ENCODE measurements around the gene ID3.

ID3 gene

DNA sequence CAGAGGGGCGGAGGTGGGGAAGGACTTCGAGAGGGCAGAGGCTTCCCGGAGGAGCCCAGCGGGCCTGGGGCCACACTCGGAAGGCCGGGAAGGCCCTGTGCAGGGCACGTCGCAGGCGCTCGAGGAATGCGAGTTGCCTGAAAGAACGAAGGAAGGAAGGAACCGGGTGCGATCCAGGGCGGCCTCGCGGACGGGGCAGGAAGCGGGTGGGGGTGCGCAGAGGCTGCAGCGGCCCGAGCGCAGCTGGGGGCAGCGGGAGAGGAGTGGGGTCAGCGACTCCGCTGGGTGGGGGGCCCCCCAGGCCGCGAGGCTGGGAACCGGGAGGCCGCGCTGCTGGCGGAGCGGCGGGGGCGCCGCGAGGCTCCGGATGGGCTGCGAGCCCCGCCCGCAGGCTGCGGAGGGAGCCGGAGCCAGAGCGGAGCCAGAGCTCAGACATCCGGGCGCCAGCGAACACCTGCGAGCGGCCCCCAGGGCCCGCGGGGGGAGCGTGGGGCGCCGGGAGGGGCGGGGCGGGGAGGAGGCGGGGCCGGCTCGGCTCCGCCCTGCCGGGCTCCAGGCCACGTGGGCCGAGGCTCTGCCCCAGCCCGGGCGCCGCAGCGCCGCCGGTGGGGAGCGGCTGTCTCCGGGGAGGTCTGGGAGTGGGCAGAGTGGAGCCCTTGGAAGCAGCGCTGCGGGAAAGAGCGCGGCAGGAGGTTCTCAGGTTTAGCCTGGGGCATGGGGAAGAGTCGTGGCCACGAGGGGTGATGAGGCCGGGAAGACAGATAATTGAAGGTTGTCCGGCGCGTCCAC, 4.6 kb downstream of the ID3 start:
- peaks cover 14 to 33% (median 27%) of the 10 kb centered on the region in 11 experiments; a peak in 20 of 22 replicates for H4K20me1 ChIP-seq
- H3K4me3 ChIP-seq: peak overlapping the region; percentile 77 to 97 (median 86)
- peaks cover 0 to 24% (median 10%) of the 10 kb centered on the region in 11 experiments; a peak in 11 of 22 replicates for H3K36me3 ChIP-seq
- H3K27me3 ChIP-seq: peaks cover 0 to 9% (median 0%) of the 10 kb centered on the region in 11 experiments; a peak in 3 of 22 replicates
- H3K4me1 ChIP-seq: peaks cover 38 to 80% (median 75%) of the 10 kb centered on the region in 10 experiments
- H3K9ac ChIP-seq: peak overlapping the region; percentile 83 to 91 (median 87)
- peak overlapping the region; percentile 56 to 97 (median 91); a peak in 21 of 22 replicates for H3K27ac ChIP-seq
- no peaks in the 10 kb centered on the region for H3K9me3 ChIP-seq (replicated peaks in 1 of 11)
- H3K4me2 ChIP-seq: peak overlapping the region; percentile 83 to 98 (median 93)
- no peak for TF ChIP-seq Cebpa-rat (IDR thresholded peaks at IDR 0.05)

- peak overlapping the region; percentile 56 to 97 (median 91); a peak in 21 of 22 replicates for H3K27ac ChIP-seq
- TF ChIP-seq Cebpa-rat (IDR thresholded peaks at IDR 0.05): no peak
- H3K27me3 ChIP-seq: peaks cover 0 to 9% (median 0%) of the 10 kb centered on the region in 11 experiments; a peak in 3 of 22 replicates
- H4K20me1 ChIP-seq: peaks cover 12 to 31% (median 25%) of the 10 kb centered on the region in 11 experiments; a peak in 20 of 22 replicates
- peak overlapping the region; percentile 83 to 98 (median 93) for H3K4me2 ChIP-seq
- peak overlapping the region; percentile 53 to 94 (median 85) for H3K4me3 ChIP-seq
- H3K9ac ChIP-seq: peak overlapping the region; percentile 80 to 91 (median 87)
- no peaks in the 10 kb centered on the region for H3K9me3 ChIP-seq (replicated peaks in 1 of 11)
- H3K4me1 ChIP-seq: peaks cover 38 to 84% (median 79%) of the 10 kb centered on the region in 10 experiments
- peaks cover 0 to 24% (median 10%) of the 10 kb centered on the region in 11 experiments; a peak in 11 of 22 replicates for H3K36me3 ChIP-seq
These were observed 5.2 kb downstream of the ID3 start for GRCh38 chr1:23554127-23554480.

DNA sequence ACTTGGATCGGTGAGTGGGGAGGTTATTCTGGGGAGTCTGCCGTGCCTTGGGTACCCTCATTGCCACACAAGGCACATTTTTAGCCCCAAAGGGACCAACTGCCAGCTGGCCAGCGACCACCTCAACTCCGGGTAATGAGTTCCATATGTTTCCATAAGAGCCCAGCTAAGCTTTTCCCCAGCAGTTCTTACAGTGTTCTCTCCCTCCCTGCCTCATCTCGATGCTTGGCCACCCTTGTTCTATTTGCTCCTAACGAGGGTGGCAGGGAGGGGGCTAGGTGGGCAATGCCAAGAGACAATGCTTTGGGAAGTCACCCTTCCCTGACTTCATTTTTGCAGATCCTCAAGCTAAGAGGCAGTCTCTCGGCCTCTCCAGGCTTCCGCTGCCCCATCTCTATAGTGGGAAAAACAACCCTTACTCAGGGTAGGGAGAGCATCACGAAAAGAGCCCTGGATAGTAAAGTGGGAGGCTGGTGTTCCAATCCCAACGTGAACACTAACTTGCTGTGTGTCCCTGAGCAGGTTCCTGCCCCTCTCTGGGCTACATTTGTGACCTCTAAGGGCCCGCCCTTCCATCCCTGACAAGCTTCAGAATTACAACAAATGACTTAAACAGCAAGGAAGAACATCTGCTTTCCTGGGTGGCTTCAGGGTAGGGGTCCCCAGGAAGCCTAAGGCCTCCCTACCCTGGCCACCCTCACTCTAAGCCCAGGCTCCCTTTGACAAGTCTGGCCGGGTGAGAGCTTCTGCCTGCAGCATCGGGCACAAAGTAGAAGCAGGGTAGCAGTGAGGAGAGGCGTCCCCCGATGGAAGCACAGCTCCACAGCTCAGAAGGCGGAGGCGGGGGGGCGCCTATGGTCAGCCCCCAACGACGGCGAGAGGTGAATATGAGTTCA, 5.8 kb downstream of the ID3 start:
- peak overlapping the region; percentile 80 to 91 (median 87); a peak in 20 of 22 replicates for H3K9ac ChIP-seq
- peak overlapping the region; percentile 83 to 98 (median 93) for H3K4me2 ChIP-seq
- peaks cover 0 to 9% (median 0%) of the 10 kb centered on the region in 11 experiments; a peak in 3 of 22 replicates for H3K27me3 ChIP-seq
- peak overlapping the region; percentile 56 to 97 (median 91); a peak in 19 of 22 replicates for H3K27ac ChIP-seq
- H3K9me3 ChIP-seq (replicated peaks in 1 of 11): no peaks in the 10 kb centered on the region
- H3K36me3 ChIP-seq: peaks cover 0 to 21% (median 10%) of the 10 kb centered on the region in 11 experiments; a peak in 11 of 22 replicates
- peaks cover 45 to 90% (median 86%) of the 10 kb centered on the region in 10 experiments for H3K4me1 ChIP-seq
- peak overlapping the region in 9 of 10 experiments; percentile 53 to 94 (median 85); a peak in 13 of 20 replicates for H3K4me3 ChIP-seq
- H4K20me1 ChIP-seq: peaks cover 6 to 25% (median 19%) of the 10 kb centered on the region in 11 experiments; a peak in 19 of 22 replicates
- TF ChIP-seq Cebpa-rat (IDR thresholded peaks at IDR 0.05): no peak

- Histone ChIP-seq H3K9me3 (replicated peaks in 1 of 11) (no peaks in the 10 kb centered on the region), H3K4me2 (peak overlapping the region in 8 of 11 experiments; percentile 27 to 98 (median 95); a peak in 14 of 22 replicates), H3K9ac (peak overlapping the region in 2 of 11 experiments; percentile 1 to 35; a peak in 2 of 22 replicates), H3K4me1 (peaks cover 44 to 96% (median 92%) of the 10 kb centered on the region in 10 experiments), H3K27me3 (peaks cover 0 to 9% (median 0%) of the 10 kb centered on the region in 11 experiments; a peak in 3 of 22 replicates), H3K27ac (peak overlapping the region in 2 of 11 experiments; percentile 3 to 16; a peak in 1 of 22 replicates), H3K4me3 (no peak overlapping the region), H3K36me3 (peaks cover 0 to 4% (median 0%) of the 10 kb centered on the region in 11 experiments; a peak in 4 of 22 replicates), H4K20me1 (peaks cover 0 to 9% (median 3%) of the 10 kb centered on the region in 11 experiments; a peak in 8 of 22 replicates)
- TF ChIP-seq Cebpa-rat (IDR thresholded peaks at IDR 0.05): no peak
These were observed 7.5 kb downstream of the ID3 start for GRCh38 chr1:23551849-23552248.

DNA sequence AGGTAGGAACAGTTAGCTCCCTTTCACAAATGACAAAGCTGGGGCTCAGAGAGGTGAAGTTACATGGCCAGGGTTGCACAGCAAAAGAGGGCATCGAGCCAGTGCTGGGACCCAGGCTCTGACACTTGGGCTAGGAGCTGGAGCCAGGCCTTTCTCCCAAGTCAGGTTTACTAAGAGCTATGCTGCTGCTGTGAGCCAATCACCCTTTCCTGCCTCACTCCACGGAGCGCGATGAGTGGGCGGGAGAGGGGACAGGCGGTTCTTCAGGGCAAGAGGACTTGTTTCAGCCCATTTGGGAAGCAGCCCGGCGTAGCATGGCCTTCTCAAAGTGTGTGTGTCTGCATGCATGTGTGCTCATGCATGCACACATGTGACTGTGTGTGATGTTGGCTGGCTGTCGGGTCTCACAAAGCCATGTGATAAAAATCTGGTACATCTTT, 10.6 kb downstream of the ID3 start:
- Histone ChIP-seq H3K9me3 (replicated peaks in 1 of 11) (no peaks in the 10 kb centered on the region), H3K36me3 (no peaks in the 10 kb centered on the region), H3K4me1 (peaks cover 19 to 96% (median 83%) of the 10 kb centered on the region in 10 experiments), H3K27ac (peak overlapping the region in 5 of 11 experiments; percentile 6 to 56 (median 37); a peak in 6 of 22 replicates), H3K27me3 (peaks cover 0 to 6% (median 0%) of the 10 kb centered on the region in 11 experiments; a peak in 3 of 22 replicates), H4K20me1 (no peaks in the 10 kb centered on the region), H3K4me2 (peak overlapping the region; percentile 31 to 77 (median 72)), H3K4me3 (no peak overlapping the region), H3K9ac (peak overlapping the region in 5 of 11 experiments; percentile 3 to 43 (median 15); a peak in 4 of 22 replicates)
- no peak for TF ChIP-seq Cebpa-rat (IDR thresholded peaks at IDR 0.05)

GRCh38 chr1:23546897-23547584, 12.3 kb downstream of the ID3 start:
- 0 out of 22 replicates have a peak overlapping the region, but pooled peaks of 1 of the 11 experiments have one; percentile 16 for H3K9ac ChIP-seq
- H4K20me1 ChIP-seq: no peaks in the 10 kb centered on the region
- H3K4me2 ChIP-seq: peak overlapping the region in 6 of 11 experiments; percentile 26 to 75 (median 62); a peak in 9 of 22 replicates
- H3K36me3 ChIP-seq: no peaks in the 10 kb centered on the region
- H3K27me3 ChIP-seq: no peaks in the 10 kb centered on the region
- H3K27ac ChIP-seq: no peak overlapping the region
- no peak overlapping the region for H3K4me3 ChIP-seq
- H3K4me1 ChIP-seq: peaks cover 15 to 95% (median 74%) of the 10 kb centered on the region in 10 experiments
- H3K9me3 ChIP-seq (replicated peaks in 1 of 11): no peaks in the 10 kb centered on the region
- no peak for TF ChIP-seq Cebpa-rat (IDR thresholded peaks at IDR 0.05)

DNA sequence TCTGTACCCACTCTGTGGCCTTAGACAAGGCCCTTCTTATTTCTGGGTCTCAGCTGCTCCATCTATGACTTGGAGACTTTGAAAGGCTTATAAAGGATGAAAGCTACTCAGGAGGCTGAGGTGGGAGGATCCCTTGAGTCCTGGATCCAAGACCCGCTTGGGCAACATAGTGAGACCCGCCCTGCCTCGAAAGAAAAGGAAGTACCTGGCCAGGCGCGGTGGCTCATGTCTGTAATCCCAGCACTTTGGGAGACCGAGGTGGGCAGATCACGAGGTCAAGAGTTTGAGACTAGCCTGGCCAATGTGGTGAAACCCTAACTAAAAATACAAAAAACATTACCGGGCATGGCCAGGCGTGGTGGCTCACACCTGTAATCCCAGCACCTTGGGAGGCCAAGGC, 13.4 kb downstream of the ID3 start:
- H3K27ac ChIP-seq: no peak overlapping the region
- H3K9ac ChIP-seq: 0 out of 22 replicates have a peak overlapping the region, but pooled peaks of 3 of the 11 experiments have one; percentile 4 to 39 (median 13)
- no peaks in the 10 kb centered on the region for H3K27me3 ChIP-seq
- H3K4me3 ChIP-seq: no peak overlapping the region
- peaks cover 15 to 84% (median 62%) of the 10 kb centered on the region in 10 experiments for H3K4me1 ChIP-seq
- no peaks in the 10 kb centered on the region for H4K20me1 ChIP-seq
- H3K36me3 ChIP-seq: no peaks in the 10 kb centered on the region
- no peaks in the 10 kb centered on the region for H3K9me3 ChIP-seq (replicated peaks in 1 of 11)
- H3K4me2 ChIP-seq: peak overlapping the region in 6 of 11 experiments; percentile 26 to 74 (median 65); a peak in 9 of 22 replicates
- TF ChIP-seq Cebpa-rat (IDR thresholded peaks at IDR 0.05): no peak

Data from BLaER1 treated with 17β-estradiol and CSF1 and Interleukin-3, amounts not matched to agents 10 nM and 100 nM (cell line).